HL-60 (cell line): ENCODE results near the gene LIX1L.

Source experiments
- GABPA ChIP-seq: IDR thresholded peaks from 2 replicates; pipeline ENCODE4 v1.6.1; 2012; ENCODE audit warnings: low read depth
- POLR2AphosphoS5 ChIP-seq: IDR thresholded peaks from 2 replicates; pipeline ENCODE4 v1.6.1; 2012; ENCODE audit warnings: low read depth
- REST ChIP-seq: IDR thresholded peaks from 2 replicates; pipeline ENCODE4 v1.6.1; 2012; ENCODE audit warnings: low read depth; ENCODE audit not compliant: insufficient replicate concordance
- TF ChIP-seq, protein P1 (sequence below): IDR thresholded peaks from one replicate; pipeline ENCODE4 v1.5.1; 2011; ENCODE audit warnings: low read length, control low read depth, inconsistent platforms; ENCODE audit not compliant: insufficient read depth

- TF ChIP-seq, protein P1, sequence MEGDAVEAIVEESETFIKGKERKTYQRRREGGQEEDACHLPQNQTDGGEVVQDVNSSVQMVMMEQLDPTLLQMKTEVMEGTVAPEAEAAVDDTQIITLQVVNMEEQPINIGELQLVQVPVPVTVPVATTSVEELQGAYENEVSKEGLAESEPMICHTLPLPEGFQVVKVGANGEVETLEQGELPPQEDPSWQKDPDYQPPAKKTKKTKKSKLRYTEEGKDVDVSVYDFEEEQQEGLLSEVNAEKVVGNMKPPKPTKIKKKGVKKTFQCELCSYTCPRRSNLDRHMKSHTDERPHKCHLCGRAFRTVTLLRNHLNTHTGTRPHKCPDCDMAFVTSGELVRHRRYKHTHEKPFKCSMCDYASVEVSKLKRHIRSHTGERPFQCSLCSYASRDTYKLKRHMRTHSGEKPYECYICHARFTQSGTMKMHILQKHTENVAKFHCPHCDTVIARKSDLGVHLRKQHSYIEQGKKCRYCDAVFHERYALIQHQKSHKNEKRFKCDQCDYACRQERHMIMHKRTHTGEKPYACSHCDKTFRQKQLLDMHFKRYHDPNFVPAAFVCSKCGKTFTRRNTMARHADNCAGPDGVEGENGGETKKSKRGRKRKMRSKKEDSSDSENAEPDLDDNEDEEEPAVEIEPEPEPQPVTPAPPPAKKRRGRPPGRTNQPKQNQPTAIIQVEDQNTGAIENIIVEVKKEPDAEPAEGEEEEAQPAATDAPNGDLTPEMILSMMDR, result no peak
- TF ChIP-seq POLR2AphosphoS5 (peak; percentile 88), REST (peak; percentile 62), GABPA (no peak)
Observed at GRCh38 chr1:145996433-145997015, 38.7 kb upstream of the LIX1L start, which contains the start of gene TXNIP.
